ENCODE results near the gene HYLS1.

HYLS1 gene

GRCh38 chr11:125932301-125932700, 44.8 kb downstream of the HYLS1 start:
- no peak overlapping the region for H3K4me3 ChIP-seq (ENCODE audit: low read depth, low read length)

- no peak overlapping the region for H3K4me3 ChIP-seq (ENCODE audit: low read depth, low read length)
Measured at GRCh38 chr11:125933030-125933813, 45.8 kb downstream of the HYLS1 start.

- no peak overlapping the region for H3K4me3 ChIP-seq (ENCODE audit: low read depth, low read length)
Measured at GRCh38 chr11:125934473-125934872, 47.0 kb downstream of the HYLS1 start.

GRCh38 chr11:125935056-125935455, 47.6 kb downstream of the HYLS1 start:
- H3K4me3 ChIP-seq (ENCODE audit: low read depth, low read length): no peak overlapping the region

GRCh38 chr11:125935618-125936199, 48.2 kb downstream of the HYLS1 start:
- H3K4me3 ChIP-seq (ENCODE audit: low read depth, low read length): no peak overlapping the region

- no peak overlapping the region for H3K4me3 ChIP-seq (ENCODE audit: low read depth, low read length)
Measured at GRCh38 chr11:125938418-125938817, 51.0 kb downstream of the HYLS1 start.

- no peak overlapping the region for H3K4me3 ChIP-seq (ENCODE audit: low read depth, low read length)
Measured at GRCh38 chr11:125939081-125939521, 51.6 kb downstream of the HYLS1 start.

GRCh38 chr11:125940145-125940544, 52.7 kb downstream of the HYLS1 start:
- no peak overlapping the region for H3K4me3 ChIP-seq (ENCODE audit: low read depth, low read length)

GRCh38 chr11:125941267-125941618, 53.8 kb downstream of the HYLS1 start:
- no peak overlapping the region for H3K4me3 ChIP-seq (ENCODE audit: low read depth, low read length)

GRCh38 chr11:125941619-125942611, 54.4 kb downstream of the HYLS1 start:
- no peak overlapping the region for H3K4me3 ChIP-seq (ENCODE audit: low read depth, low read length)

GRCh38 chr11:125942771-125943428, 55.4 kb downstream of the HYLS1 start:
- no peak overlapping the region for H3K4me3 ChIP-seq (ENCODE audit: low read depth, low read length)

- H3K4me3 ChIP-seq (ENCODE audit: low read depth, low read length): no peak overlapping the region
Measured at GRCh38 chr11:125943661-125944349, 56.3 kb downstream of the HYLS1 start.

- H3K4me3 ChIP-seq (ENCODE audit: low read depth, low read length): no peak overlapping the region
Measured at GRCh38 chr11:125944350-125945010, 57.0 kb downstream of the HYLS1 start.

GRCh38 chr11:125945011-125945796, 57.7 kb downstream of the HYLS1 start:
- H3K4me3 ChIP-seq (ENCODE audit: low read depth, low read length): no peak overlapping the region

GRCh38 chr11:125945797-125946520, 58.5 kb downstream of the HYLS1 start, which contains the start of gene VSIG10L2:
Gene VSIG10L2 (plus strand): TSS chr11:125946044. CDS start chr11:125946056, 12 bp downstream.
- no peak within 1 kb of the TSS for H3K4me3 ChIP-seq (ENCODE audit: low read depth, low read length)

- H3K4me3 ChIP-seq (ENCODE audit: low read depth, low read length): no peak overlapping the region
Measured at GRCh38 chr11:125946712-125947418, 59.4 kb downstream of the HYLS1 start.

GRCh38 chr11:125947419-125948277, 60.2 kb downstream of the HYLS1 start:
- H3K4me3 ChIP-seq (ENCODE audit: low read depth, low read length): no peak overlapping the region
